Measurements from ENCODE around the gene VIL1. TPM values are rescaled to one million over a fixed set of nuclear protein-coding genes. Genes with fewer than 3 reads are reported as not detected.

VIL1 gene
- total and polyA plus RNA-seq, 2 of the 13 experiments (the other 11 are each of a cell fraction or from before 2014, with no cell fraction given) = 287 to 301 TPM

DNA sequence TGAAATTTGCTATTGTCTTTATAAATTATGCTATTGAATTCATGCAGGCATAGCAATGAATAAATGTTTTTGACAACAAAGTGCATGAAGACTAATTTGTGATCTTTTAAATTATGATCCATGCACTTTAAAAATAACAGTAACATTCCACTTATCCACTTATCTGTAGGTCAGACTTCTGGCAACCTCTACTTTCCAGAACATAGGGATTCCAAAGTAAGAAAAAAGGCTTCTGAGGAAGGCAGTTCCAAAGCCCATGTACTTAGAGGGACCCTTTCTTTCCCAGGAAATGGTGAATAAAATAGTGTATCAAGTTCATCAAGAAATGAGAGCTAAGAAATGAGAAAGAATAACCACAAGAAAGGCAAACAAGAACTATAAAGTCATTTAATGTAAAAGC lies 58.3 kb downstream of the VIL1 start:
- Histone ChIP-seq H3K36me3 (replicated peaks in 1 of 2; ENCODE audit: control insufficient read depth in 1 of 2, insufficient read depth in 2 of 2, low read length in 2 of 2) (peaks cover 23 to 63% of the 10 kb centered on the region in 2 experiments), H3K79me2 (ENCODE audit: insufficient read depth, low read length) (no peaks in the 10 kb centered on the region), H3K9ac (ENCODE audit: insufficient read depth, low read depth, low read length) (no peak overlapping the region), H4K20me1 (ENCODE audit: insufficient read depth, low read length) (no peaks in the 10 kb centered on the region), H3K4me3 (replicated peaks in 1 of 3; ENCODE audit: insufficient read depth in 1 of 3, low read depth in 2 of 3, low read length in 3 of 3) (no peak overlapping the region), H3K4me1 (ENCODE audit: insufficient read depth, low read length) (no peaks in the 10 kb centered on the region), H3K27me3 (ENCODE audit: control insufficient read depth in 1 of 2, insufficient read depth in 2 of 2, low read length in 2 of 2) (no peaks in the 10 kb centered on the region), H3K27ac (ENCODE audit: extremely low read length, insufficient read depth, low read length) (no peak overlapping the region), H2AFZ (ENCODE audit: low read length) (no peak overlapping the region), H3K4me2 (ENCODE audit: low read depth, low read length) (no peak overlapping the region), H3K9me3 (ENCODE audit: low read length) (no peaks in the 10 kb centered on the region)
- DNase-seq (ENCODE audit: low spot score) = no peak
- BruUV-seq (replicated peaks) = no TSS peak
- no peak for FAIRE-seq
- in situ Hi-C loops (cut with HindIII; ENCODE audit: extremely low pct_ligation_motif_present, low pct_unique_long_range_greater_than_20kb) = no loop called here
- POLR2A ChIA-PET = no interaction called here
- no peak for ATAC-seq
- intact Hi-C loops (cut with micrococcal nuclease; ENCODE audit: unreplicated experiment) = no loop called here
- no peak for TF ChIP-seq ZKSCAN8 (CRISPR knock-in tag; IDR thresholded peaks at IDR 0.05; ENCODE audit: borderline replicate concordance)
- no peak for TF ChIP-seq KLF6 (CRISPR knock-in tag; IDR thresholded peaks at IDR 0.05)
- TF ChIP-seq KLF12 (CRISPR knock-in tag; IDR thresholded peaks at IDR 0.05; ENCODE audit: borderline replicate concordance) = no peak
- TF ChIP-seq ZBTB49 (CRISPR knock-in tag; IDR thresholded peaks at IDR 0.05; ENCODE audit: borderline replicate concordance) = no peak
- TF ChIP-seq TRAFD1 (CRISPR knock-in tag; IDR thresholded peaks at IDR 0.05; ENCODE audit: borderline replicate concordance) = no peak
- TF ChIP-seq MTF1 (CRISPR knock-in tag; IDR thresholded peaks at IDR 0.05) = no peak
- no peak for TF ChIP-seq ELF4 (CRISPR knock-in tag; IDR thresholded peaks at IDR 0.05; ENCODE audit: borderline replicate concordance)
- TF ChIP-seq ZNF83 (CRISPR knock-in tag; IDR thresholded peaks at IDR 0.05; ENCODE audit: borderline replicate concordance) = no peak
- TF ChIP-seq TBX3 (IDR thresholded peaks at IDR 0.05; ENCODE audit: borderline replicate concordance) = no peak
- no peak for TF ChIP-seq SALL2 (CRISPR knock-in tag; IDR thresholded peaks at IDR 0.05)
- TF ChIP-seq SP140L (CRISPR knock-in tag; IDR thresholded peaks at IDR 0.05; ENCODE audit: borderline replicate concordance) = no peak
- no peak for TF ChIP-seq ZNF567 (CRISPR knock-in tag; IDR thresholded peaks at IDR 0.05; ENCODE audit: borderline replicate concordance)
- CTCF ChIA-PET (ENCODE audit: low intra/inter-chr PET ratio, low total read pairs) = no interaction called here

Measured in HepG2 (cell line).